Nephron progenitor cell (in vitro differentiated cells): ENCODE data around the gene SPAG16.

Source experiments
- DNase-seq: peaks from one replicate; pipeline ENCODE4 v3.0.0; 2021
- H3K27ac Mint-ChIP-seq: 2 replicates; pipeline ENCODE4 v1.8.0; 2021; ENCODE audit warnings: mild to moderate bottlenecking, moderate library complexity, mixed read lengths
- H3K27me3 Mint-ChIP-seq: 2 replicates; pipeline ENCODE4 v1.8.0; 2021; ENCODE audit warnings: mild to moderate bottlenecking, low read depth, mixed read lengths; ENCODE audit not compliant: poor library complexity
- H3K36me3 Mint-ChIP-seq: 2 replicates; pipeline ENCODE4 v1.8.0; 2021; ENCODE audit warnings: low read depth, mixed read lengths
- H3K4me1 Mint-ChIP-seq: 2 replicates; pipeline ENCODE4 v1.8.0; 2021; ENCODE audit warnings: mixed read lengths
- H3K4me3 Mint-ChIP-seq: 2 replicates; pipeline ENCODE4 v1.8.0; 2021; ENCODE audit warnings: mild to moderate bottlenecking, moderate library complexity, mixed read lengths
- H3K9me3 Mint-ChIP-seq: 2 replicates; pipeline ENCODE4 v1.8.0; 2021; ENCODE audit warnings: mild to moderate bottlenecking, moderate library complexity, mixed read lengths
- TF ChIP-seq, protein P1 (sequence below): fragments of 200-600 bp; sonication (generic); IDR thresholded peaks from 2 replicates; pipeline ENCODE4 v1.5.0; 2021; ENCODE audit warnings: antibody characterized with exemption

Gene SPAG16

DNA sequence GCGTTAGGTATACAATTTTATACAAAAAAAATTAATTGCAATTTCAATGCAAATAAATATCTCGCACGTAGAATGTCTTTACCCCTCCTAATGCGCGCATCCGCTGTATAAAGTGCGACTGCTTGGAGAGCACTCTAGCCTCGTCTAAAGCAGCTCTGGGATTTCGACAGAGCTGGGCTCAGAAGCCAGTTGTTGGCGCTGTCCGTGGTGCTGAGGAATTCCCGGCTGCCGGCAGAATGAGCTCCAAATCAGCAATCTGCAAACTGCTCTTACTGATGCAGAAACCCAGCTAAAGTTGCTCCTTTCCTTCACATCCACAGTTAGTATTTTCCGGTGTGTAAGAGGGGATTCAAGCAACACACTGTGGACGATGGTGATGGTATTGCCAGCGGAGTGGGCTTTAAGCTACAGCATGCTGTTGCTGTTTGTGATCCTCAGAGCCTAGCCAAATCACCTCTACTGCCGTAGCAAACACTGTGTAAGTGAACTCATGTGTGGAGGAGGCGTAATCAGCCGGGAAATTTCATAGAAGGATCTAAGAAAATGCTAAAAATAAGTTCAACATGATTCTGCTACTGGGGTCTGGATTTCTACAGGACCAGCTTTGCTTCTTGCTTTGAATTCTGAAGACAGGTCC, 1126.8 kb downstream of the SPAG16 start, which contains the start of gene VWC2L:
Gene VWC2L (plus strand): TSS at position 137 of the 637 bp plus-strand sequence. CDS start 3,140 bp downstream, outside the sequence.
- H3K27me3 Mint-ChIP-seq, result peaks cover 17% of the 10 kb centered on the region
- TF ChIP-seq, protein P1, sequence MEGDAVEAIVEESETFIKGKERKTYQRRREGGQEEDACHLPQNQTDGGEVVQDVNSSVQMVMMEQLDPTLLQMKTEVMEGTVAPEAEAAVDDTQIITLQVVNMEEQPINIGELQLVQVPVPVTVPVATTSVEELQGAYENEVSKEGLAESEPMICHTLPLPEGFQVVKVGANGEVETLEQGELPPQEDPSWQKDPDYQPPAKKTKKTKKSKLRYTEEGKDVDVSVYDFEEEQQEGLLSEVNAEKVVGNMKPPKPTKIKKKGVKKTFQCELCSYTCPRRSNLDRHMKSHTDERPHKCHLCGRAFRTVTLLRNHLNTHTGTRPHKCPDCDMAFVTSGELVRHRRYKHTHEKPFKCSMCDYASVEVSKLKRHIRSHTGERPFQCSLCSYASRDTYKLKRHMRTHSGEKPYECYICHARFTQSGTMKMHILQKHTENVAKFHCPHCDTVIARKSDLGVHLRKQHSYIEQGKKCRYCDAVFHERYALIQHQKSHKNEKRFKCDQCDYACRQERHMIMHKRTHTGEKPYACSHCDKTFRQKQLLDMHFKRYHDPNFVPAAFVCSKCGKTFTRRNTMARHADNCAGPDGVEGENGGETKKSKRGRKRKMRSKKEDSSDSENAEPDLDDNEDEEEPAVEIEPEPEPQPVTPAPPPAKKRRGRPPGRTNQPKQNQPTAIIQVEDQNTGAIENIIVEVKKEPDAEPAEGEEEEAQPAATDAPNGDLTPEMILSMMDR, result no peak
- no peaks in the 10 kb centered on the region for H3K9me3 Mint-ChIP-seq
- H3K36me3 Mint-ChIP-seq, result no peaks in the 10 kb centered on the region
- H3K4me3 Mint-ChIP-seq, result no peak within 1 kb of the TSS
- H3K27ac Mint-ChIP-seq, result no peak within 1 kb of the TSS
- no peaks in the 10 kb centered on the region for H3K4me1 Mint-ChIP-seq
- peak; percentile 96 for DNase-seq

- DNase-seq, result no peak
- Mint-ChIP-seq H3K4me3 (no peak overlapping the region), H3K36me3 (no peaks in the 10 kb centered on the region), H3K27me3 (peaks cover 17% of the 10 kb centered on the region), H3K27ac (no peak overlapping the region), H3K9me3 (no peaks in the 10 kb centered on the region), H3K4me1 (no peaks in the 10 kb centered on the region)
- TF ChIP-seq, protein P1, result no peak
Observed at GRCh38 chr2:214412679-214413078, 1128.4 kb downstream of the SPAG16 start.

- Mint-ChIP-seq H3K4me1 (no peaks in the 10 kb centered on the region), H3K27me3 (no peaks in the 10 kb centered on the region), H3K9me3 (no peaks in the 10 kb centered on the region), H3K36me3 (no peaks in the 10 kb centered on the region), H3K4me3 (no peak overlapping the region), H3K27ac (no peak overlapping the region)
- TF ChIP-seq, protein P1, result no peak
- DNase-seq, result no peak
Observed at GRCh38 chr2:214436470-214436869, 1152.2 kb downstream of the SPAG16 start.

DNA sequence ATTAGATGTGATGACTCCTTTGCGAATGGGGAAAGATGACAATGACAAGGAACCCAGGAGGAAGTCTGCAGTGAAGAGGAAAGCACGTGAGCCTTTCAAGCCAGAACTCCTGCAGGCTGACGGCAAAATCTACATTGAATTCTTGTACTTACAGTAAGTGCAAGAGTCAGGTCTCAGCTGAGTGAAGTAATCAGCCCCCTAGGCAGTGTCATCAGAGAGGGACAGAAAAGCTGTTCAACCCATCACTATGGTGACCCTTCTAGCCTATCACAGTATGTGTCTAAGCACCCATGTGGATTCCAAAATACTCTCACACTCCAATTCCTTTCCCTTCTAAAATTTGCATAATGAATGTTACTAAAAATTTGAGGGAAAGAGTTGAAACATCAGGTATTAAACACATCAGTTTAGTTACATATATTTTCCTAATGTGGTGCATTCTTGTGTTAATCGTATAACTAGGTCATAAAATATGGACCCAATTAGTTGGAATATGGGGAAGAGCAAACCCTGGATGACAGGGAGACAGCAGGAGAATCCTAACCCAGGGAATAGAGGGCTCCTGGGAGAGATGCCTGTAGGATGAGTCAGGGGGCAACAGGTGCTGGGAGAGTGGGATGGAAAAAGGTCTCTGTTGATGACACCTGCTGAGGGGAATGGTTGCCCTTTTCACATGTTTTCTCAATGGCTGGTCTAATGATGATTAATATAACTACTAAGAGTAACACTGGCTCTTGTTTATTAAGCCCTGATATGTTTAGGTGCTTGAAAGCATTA, 1166.0 kb downstream of the SPAG16 start:
- H3K36me3 Mint-ChIP-seq, result no peaks in the 10 kb centered on the region
- no peak overlapping the region for H3K4me3 Mint-ChIP-seq
- H3K4me1 Mint-ChIP-seq, result no peaks in the 10 kb centered on the region
- TF ChIP-seq, protein P1, result no peak
- H3K27ac Mint-ChIP-seq, result no peak overlapping the region
- DNase-seq, result no peak
- H3K27me3 Mint-ChIP-seq, result no peaks in the 10 kb centered on the region
- no peaks in the 10 kb centered on the region for H3K9me3 Mint-ChIP-seq

DNA sequence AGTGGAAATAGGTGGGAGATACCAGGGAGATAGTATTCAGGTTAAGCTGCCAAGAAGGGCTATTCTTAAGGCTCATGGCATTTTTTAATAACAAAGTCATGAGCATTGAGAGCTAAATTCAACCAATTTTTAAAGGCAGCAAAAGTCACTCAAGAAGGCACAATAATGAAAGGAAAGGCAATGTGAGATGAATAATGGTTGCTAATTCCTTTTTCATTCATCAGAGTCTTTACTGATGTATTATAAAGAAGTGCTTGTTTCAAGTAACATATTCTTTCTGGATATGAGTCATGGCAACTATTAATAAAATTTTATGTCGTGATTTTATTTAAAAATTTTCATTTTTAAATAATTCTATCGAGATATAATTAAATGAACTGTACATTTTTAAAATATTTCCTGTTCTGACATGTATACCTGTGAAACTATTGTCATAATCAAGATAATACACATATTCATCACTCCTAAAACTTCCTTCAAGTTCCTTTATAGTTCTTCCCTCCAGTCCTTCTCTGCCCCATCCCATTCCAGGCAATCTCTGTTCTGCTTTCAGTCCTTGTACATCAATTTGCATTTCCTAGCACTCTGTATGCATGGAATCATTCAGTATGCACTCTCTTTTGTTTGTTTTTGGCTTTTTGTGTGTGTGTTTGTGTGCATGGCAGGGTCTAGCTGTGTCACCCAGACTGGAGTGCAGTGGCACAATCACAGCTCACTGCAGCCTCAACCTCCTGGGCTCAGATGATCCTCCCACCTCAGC, 1167.4 kb downstream of the SPAG16 start:
- H3K9me3 Mint-ChIP-seq, result no peaks in the 10 kb centered on the region
- TF ChIP-seq, protein P1, result no peak
- H3K4me1 Mint-ChIP-seq, result no peaks in the 10 kb centered on the region
- DNase-seq, result no peak
- no peaks in the 10 kb centered on the region for H3K36me3 Mint-ChIP-seq
- H3K4me3 Mint-ChIP-seq, result no peak overlapping the region
- no peaks in the 10 kb centered on the region for H3K27me3 Mint-ChIP-seq
- no peak overlapping the region for H3K27ac Mint-ChIP-seq
